B cell (primary cell): Measurements from ENCODE around the gene FAM200B.

Experiments
- CTCF ChIP-seq: fragments of 200-600 bp; IDR thresholded peaks from one replicate; pipeline ENCODE4 v1.8.0; 2022; ENCODE audit warnings: antibody characterized with exemption, mild to moderate bottlenecking
- EZH2 ChIP-seq: IDR thresholded peaks from 2 replicates; pipeline ENCODE4 v1.6.1; 2012; ENCODE audit warnings: borderline replicate concordance, low read depth, mild to moderate bottlenecking, moderate library complexity, low read length; ENCODE audit not compliant: insufficient read depth, poor library complexity, severe bottlenecking

GRCh38 chr4:15649914-15650545 lies 31.6 kb upstream of the FAM200B start:
- peak; percentile 77 for TF ChIP-seq CTCF
- TF ChIP-seq EZH2, result no peak
